OCI-LY1 (cell line): ENCODE measurements around the gene RASAL2.

Experiments used
- H2AFZ ChIP-seq: fragments of 200-600 bp; sonication (generic), shearing (Covaris generic); 2 replicates; pipeline ENCODE4 v1.6.0; 2014; ENCODE audit warnings: antibody characterized with exemption, mild to moderate bottlenecking, low read length
- H3F3A ChIP-seq: fragments of 200-600 bp; sonication (generic), shearing (Covaris generic); 2 replicates; pipeline ENCODE4 v1.6.0; 2014; ENCODE audit warnings: mild to moderate bottlenecking, antibody characterized with exemption, low read length, moderate library complexity; ENCODE audit not compliant: insufficient read depth
- H3K27ac ChIP-seq: fragments of 200-600 bp; sonication (generic); 2 replicates; pipeline ENCODE4 v1.5.1; 2014; ENCODE audit warnings: low read length, mixed run types, mild to moderate bottlenecking, low read depth; ENCODE audit not compliant: poor library complexity, severe bottlenecking
- H3K27me3 ChIP-seq: fragments of 200-600 bp; sonication (generic); 2 replicates; pipeline ENCODE4 v1.6.0; 2014; ENCODE audit warnings: antibody characterized with exemption, mild to moderate bottlenecking, low read length, moderate library complexity; ENCODE audit not compliant: insufficient read depth
- H3K36me3 ChIP-seq: fragments of 200-600 bp; sonication (generic); 2 replicates; pipeline ENCODE4 v1.6.1; 2014; ENCODE audit warnings: mild to moderate bottlenecking, antibody characterized with exemption, low read length, moderate library complexity, mixed read lengths; ENCODE audit not compliant: insufficient read depth
- H3K4me1 ChIP-seq: fragments of 200-600 bp; sonication (generic); 2 replicates; pipeline ENCODE4 v1.5.1; 2014; ENCODE audit warnings: mild to moderate bottlenecking, low read length, moderate library complexity; ENCODE audit not compliant: insufficient read depth, severe bottlenecking
- H3K4me2 ChIP-seq: fragments of 200-600 bp; sonication (generic), shearing (Covaris generic); 2 replicates; pipeline ENCODE4 v1.6.1; 2014; ENCODE audit warnings: low read length
- H3K4me3 ChIP-seq: fragments of 200-600 bp; sonication (generic); 2 replicates; pipeline ENCODE4 v1.5.1; 2014; ENCODE audit warnings: low read length, low read depth, mild to moderate bottlenecking, mixed read lengths; ENCODE audit not compliant: poor library complexity, severe bottlenecking
- H3K79me2 ChIP-seq: fragments of 200-600 bp; shearing (Covaris generic); 2 replicates; pipeline ENCODE4 v1.6.1; 2016; ENCODE audit warnings: mixed run types, low read length, mixed read lengths; ENCODE audit not compliant: insufficient read depth
- H3K9ac ChIP-seq: fragments of 200-600 bp; sonication (generic), shearing (Covaris generic); 2 replicates; pipeline ENCODE4 v1.6.1; 2014; ENCODE audit warnings: mild to moderate bottlenecking, low read length, mixed read lengths
- H3K9me2 ChIP-seq: fragments of 200-600 bp; sonication (generic), shearing (Covaris generic); 2 replicates; pipeline ENCODE4 v1.6.1; 2014; ENCODE audit warnings: low read depth, mild to moderate bottlenecking, low read length, mixed read lengths
- H3K9me3 ChIP-seq: fragments of 200-600 bp; shearing (Covaris generic); 2 replicates; pipeline ENCODE4 v1.6.1; 2014; ENCODE audit warnings: low read length, mixed read lengths
- H4K20me1 ChIP-seq: fragments of 200-600 bp; sonication (generic), shearing (Covaris generic); 2 replicates; pipeline ENCODE4 v1.6.0; 2016; ENCODE audit warnings: mild to moderate bottlenecking, low read length; ENCODE audit not compliant: insufficient read depth
- CTCF ChIP-seq: fragments of 200-600 bp; sonication (generic), shearing (Covaris generic); IDR thresholded peaks from 2 replicates; pipeline ENCODE4 v1.5.1; 2017; ENCODE audit warnings: mild to moderate bottlenecking, antibody characterized with exemption, low read length, moderate library complexity, mixed read lengths
- EZH2 ChIP-seq: fragments of 200-600 bp; sonication (generic), shearing (Covaris generic); IDR thresholded peaks from 2 replicates; pipeline ENCODE4 v1.8.0; 2017; ENCODE audit warnings: borderline replicate concordance, mixed run types, mild to moderate bottlenecking, antibody characterized with exemption, low read length, moderate library complexity, mixed read lengths

The RASAL2 gene

GRCh38 chr1:178048426-178048825, 45.5 kb upstream of the RASAL2 start:
- H3K27ac ChIP-seq: no peak overlapping the region
- no peaks in the 10 kb centered on the region for H3K9me2 ChIP-seq
- no peaks in the 10 kb centered on the region for H3K9me3 ChIP-seq
- no peaks in the 10 kb centered on the region for H4K20me1 ChIP-seq
- no peak overlapping the region for H3K4me2 ChIP-seq
- TF ChIP-seq CTCF (no peak), EZH2 (no peak)
- H3K36me3 ChIP-seq: no peaks in the 10 kb centered on the region
- no peak overlapping the region for H2AFZ ChIP-seq
- no peaks in the 10 kb centered on the region for H3K79me2 ChIP-seq
- H3K4me1 ChIP-seq: no peaks in the 10 kb centered on the region
- H3K4me3 ChIP-seq: no peak overlapping the region
- no peaks in the 10 kb centered on the region for H3K27me3 ChIP-seq
- H3F3A ChIP-seq: no peaks in the 10 kb centered on the region
- no peak overlapping the region for H3K9ac ChIP-seq

GRCh38 chr1:178048883-178049282, 45.0 kb upstream of the RASAL2 start:
- Histone ChIP-seq H3F3A (no peaks in the 10 kb centered on the region), H3K79me2 (no peaks in the 10 kb centered on the region)

GRCh38 chr1:178050084-178050483, 43.8 kb upstream of the RASAL2 start:
- H4K20me1 ChIP-seq: no peaks in the 10 kb centered on the region
- TF ChIP-seq EZH2: no peak
- no peak for TF ChIP-seq CTCF
- no peaks in the 10 kb centered on the region for H3K27me3 ChIP-seq
- no peak overlapping the region for H3K27ac ChIP-seq
- H3K4me2 ChIP-seq: no peak overlapping the region
- H3K4me3 ChIP-seq: no peak overlapping the region
- H3K36me3 ChIP-seq: no peaks in the 10 kb centered on the region
- H3K4me1 ChIP-seq: no peaks in the 10 kb centered on the region
- H3K9me3 ChIP-seq: no peaks in the 10 kb centered on the region
- no peak overlapping the region for H3K9ac ChIP-seq
- no peaks in the 10 kb centered on the region for H3K79me2 ChIP-seq
- H2AFZ ChIP-seq: no peak overlapping the region
- H3F3A ChIP-seq: no peaks in the 10 kb centered on the region
- no peaks in the 10 kb centered on the region for H3K9me2 ChIP-seq

More at GRCh38 chr1:178048883-178049282, 45.0 kb upstream of the RASAL2 start:
- H3K4me3 ChIP-seq: no peak overlapping the region
- H4K20me1 ChIP-seq: no peaks in the 10 kb centered on the region
- H2AFZ ChIP-seq: no peak overlapping the region
- H3K4me1 ChIP-seq: no peaks in the 10 kb centered on the region
- TF ChIP-seq EZH2: no peak
- no peak for TF ChIP-seq CTCF
- H3K36me3 ChIP-seq: no peaks in the 10 kb centered on the region
- no peaks in the 10 kb centered on the region for H3K9me2 ChIP-seq
- no peaks in the 10 kb centered on the region for H3K9me3 ChIP-seq
- H3K27ac ChIP-seq: no peak overlapping the region
- no peak overlapping the region for H3K4me2 ChIP-seq
- no peaks in the 10 kb centered on the region for H3K27me3 ChIP-seq
- no peak overlapping the region for H3K9ac ChIP-seq
